HepG2 (cell line): Measurements from ENCODE around the gene ZBTB46. TPM values are rescaled to one million over a fixed set of nuclear protein-coding genes. Genes with fewer than 3 reads are reported as not detected.
A peak's percentile ranks its signal among the peaks of the same experiment; 100 is the strongest.

Experiments
- ARHGAP35 ChIP-seq: sonication (generic); formaldehyde crosslinking; IDR thresholded peaks from 2 replicates; pipeline ENCODE4 v1.9.0; 2022; ENCODE audit warnings: mild to moderate bottlenecking, inconsistent platforms, moderate library complexity, missing genetic modification reagents, borderline replicate concordance
- BCL3 ChIP-seq: sonication (generic); formaldehyde crosslinking; IDR thresholded peaks from 2 replicates; pipeline ENCODE4 v1.5.1; 2020; ENCODE audit warnings: mild to moderate bottlenecking, missing genetic modification reagents, moderate library complexity
- DR1 ChIP-seq: sonication (generic); formaldehyde crosslinking; IDR thresholded peaks from 2 replicates; pipeline ENCODE4 v1.8.0; 2021; ENCODE audit warnings: mild to moderate bottlenecking, missing genetic modification reagents, inconsistent platforms
- FOXK1 ChIP-seq: sonication (generic); formaldehyde crosslinking; IDR thresholded peaks from 2 replicates; pipeline ENCODE4 v1.4.0; 2020; ENCODE audit warnings: low read depth, missing genetic modification reagents, borderline replicate concordance
- KLF15 ChIP-seq: sonication (generic); formaldehyde crosslinking; IDR thresholded peaks from 2 replicates; pipeline ENCODE4 v1.8.1; 2023; ENCODE audit warnings: borderline replicate concordance, mild to moderate bottlenecking, inconsistent platforms, missing genetic modification reagents, mixed read lengths
- NFE2 ChIP-seq: sonication (generic); formaldehyde crosslinking; IDR thresholded peaks from 2 replicates; pipeline ENCODE4 v1.4.0; 2020; ENCODE audit warnings: missing genetic modification reagents
- PCBP1 ChIP-seq: fragments of 200-400 bp; formaldehyde crosslinking; IDR thresholded peaks from 2 replicates; pipeline ENCODE4 v1.6.1; 2017; ENCODE audit warnings: mild to moderate bottlenecking, low read depth, low read length, borderline replicate concordance
- PCBP2 ChIP-seq: fragments of 200-400 bp; formaldehyde crosslinking; optimal IDR thresholded peaks from 2 replicates; pipeline ENCODE3; 2018; ENCODE audit warnings: low read length, low read depth; ENCODE audit not compliant: poor library complexity, severe bottlenecking
- POLR2AphosphoS5 ChIP-seq: IDR thresholded peaks from 2 replicates; pipeline ENCODE4 v1.6.1; 2012; ENCODE audit warnings: low read depth, low read length
- PRMT3 ChIP-seq: sonication (generic); formaldehyde crosslinking; IDR thresholded peaks from 2 replicates; pipeline ENCODE4 v1.8.1; 2022; ENCODE audit warnings: low read depth, mild to moderate bottlenecking, moderate library complexity, missing genetic modification reagents, borderline replicate concordance
- RNF2 ChIP-seq: fragments of 450-650 bp; conservative IDR thresholded peaks from 2 replicates; pipeline ENCODE4 v1.6.1; 2016; ENCODE audit warnings: low read depth
- TGIF2 ChIP-seq: IDR thresholded peaks from 2 replicates; pipeline ENCODE4 v1.6.1; 2016; ENCODE audit warnings: control low read depth, missing compliant biosample characterization
- YEATS4 ChIP-seq: sonication (generic); formaldehyde crosslinking; IDR thresholded peaks from 2 replicates; pipeline ENCODE4 v1.4.0; 2020; ENCODE audit warnings: missing genetic modification reagents, borderline replicate concordance
- ZC3H13 ChIP-seq: sonication (generic); formaldehyde crosslinking; IDR thresholded peaks from 2 replicates; pipeline ENCODE4 v1.8.1; 2023; ENCODE audit warnings: mild to moderate bottlenecking, missing genetic modification reagents, moderate library complexity
- ZFYVE20 ChIP-seq: sonication (generic); formaldehyde crosslinking; IDR thresholded peaks from 2 replicates; pipeline ENCODE4 v1.8.0; 2023; ENCODE audit warnings: low read depth, mild to moderate bottlenecking, moderate library complexity, missing genetic modification reagents, borderline replicate concordance
- ZHX1 ChIP-seq: sonication (generic); formaldehyde crosslinking; IDR thresholded peaks from 2 replicates; pipeline ENCODE4 v1.8.1; 2022; ENCODE audit warnings: low read depth, mild to moderate bottlenecking, missing genetic modification reagents
- ZNF20 ChIP-seq: sonication (generic); formaldehyde crosslinking; IDR thresholded peaks from 2 replicates; pipeline ENCODE4 v1.4.0; 2020; ENCODE audit warnings: mild to moderate bottlenecking, moderate library complexity, missing genetic modification reagents
- ZNF296 ChIP-seq: sonication (generic); formaldehyde crosslinking; conservative IDR thresholded peaks from 2 replicates; pipeline ENCODE4 v1.5.0; 2020; ENCODE audit warnings: mild to moderate bottlenecking, missing genetic modification reagents
- ZNF432 ChIP-seq: sonication (generic); formaldehyde crosslinking; IDR thresholded peaks from 2 replicates; pipeline ENCODE4 v1.5.0; 2020; ENCODE audit warnings: missing genetic modification reagents, mild to moderate bottlenecking, borderline replicate concordance
- ZNF564 ChIP-seq: sonication (generic); formaldehyde crosslinking; IDR thresholded peaks from 2 replicates; pipeline ENCODE4 v1.8.1; 2023; ENCODE audit warnings: mild to moderate bottlenecking, missing genetic modification reagents
- ZSCAN20 ChIP-seq: sonication (generic); formaldehyde crosslinking; IDR thresholded peaks from 2 replicates; pipeline ENCODE4 v1.4.0; 2020; ENCODE audit warnings: missing genetic modification reagents, mild to moderate bottlenecking, borderline replicate concordance
- ZSCAN22 ChIP-seq: sonication (generic); formaldehyde crosslinking; IDR thresholded peaks from 2 replicates; pipeline ENCODE4 v1.4.0; 2020; ENCODE audit warnings: mild to moderate bottlenecking, missing genetic modification reagents
- polyA plus RNA-seq, 8 experiments: library from polyadenylated mRNA; depleted of rRNA in 3 of 8; stranded (reverse) in 7 of 8; unstranded in 1 of 8; fragments of >200 nt; fragmentation: Illumina TruSeq in 4 of 8; extraction: Trizol in 4 of 8; gene quantifications; 2 replicates each; pipeline versions ENCODE4 v1.2.1 to v1.2.3, GENCODE V29; 2011 to 2016; ENCODE audit warnings: low read depth in 4 of 8, missing spikeins in 1 of 8, mixed read lengths in 1 of 8; ENCODE audit not compliant: insufficient read depth in 1 of 8
- total RNA-seq, 5 experiments: library from RNA; depleted of rRNA; stranded (reverse); fragments of >200 nt; fragmentation: Illumina TruSeq; extraction: Trizol; gene quantifications; 2 replicates each; pipeline ENCODE4 v1.2.3, GENCODE V29; 2016; ENCODE audit warnings: low read depth in 1 of 5
- TF ChIP-seq, protein P1 (sequence below): sonication (generic); formaldehyde crosslinking; IDR thresholded peaks from 2 replicates; pipeline ENCODE4 v1.4.0; 2020; ENCODE audit warnings: missing genetic modification reagents, borderline replicate concordance

Gene ZBTB46
- total and polyA plus RNA-seq, 2 of the 13 experiments (the other 11 are each of a cell fraction or from before 2014, with no cell fraction given), result 1.6 to 13.5 TPM

DNA sequence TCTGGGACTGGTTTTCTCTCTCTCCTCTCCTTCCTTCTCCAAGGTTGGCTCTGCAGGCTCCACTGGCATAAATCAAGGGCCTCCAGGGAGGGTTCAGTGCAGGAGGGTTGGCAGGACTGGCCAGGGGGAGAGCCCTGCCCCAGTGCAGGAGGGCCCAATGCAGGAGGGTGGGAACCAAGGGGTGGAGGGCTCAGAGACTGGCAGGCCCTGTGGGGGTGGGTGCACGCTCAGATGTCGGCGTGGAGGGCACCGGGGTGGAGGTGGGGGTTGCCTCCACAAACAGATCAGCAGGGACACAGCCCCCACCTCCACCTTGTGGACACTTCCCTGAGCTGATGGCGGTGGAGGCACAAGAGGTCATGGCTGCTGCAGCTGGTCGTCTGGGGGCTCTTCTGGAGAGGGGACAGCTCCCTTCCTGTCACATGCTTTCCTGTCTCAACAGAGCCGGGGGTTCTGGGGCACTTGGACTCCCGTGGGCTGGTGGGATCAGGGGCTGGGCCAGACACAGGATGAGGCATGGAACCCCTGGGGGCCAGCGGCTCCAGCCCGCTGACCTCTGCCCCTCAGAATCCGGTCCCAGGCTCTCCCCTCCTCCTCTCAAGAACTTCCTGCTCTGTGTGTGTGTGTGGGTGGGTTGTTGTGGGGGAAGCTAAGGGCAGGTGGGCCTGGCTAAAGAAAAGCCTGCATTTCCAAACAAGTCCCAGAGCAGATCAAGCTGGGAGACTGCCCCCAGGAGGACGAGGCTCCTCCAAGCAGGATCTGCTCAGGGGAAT is 27.5 kb upstream of the ZBTB46 start (continued):
- TF ChIP-seq ZNF432 (CRISPR knock-in tag) (no peak), TGIF2 (no peak), POLR2AphosphoS5 (peak; percentile 25), PCBP1 (0 out of 2 replicates have a peak, but pooled peaks have one; percentile 63), ARHGAP35 (CRISPR knock-in tag) (no peak), KLF15 (CRISPR knock-in tag) (no peak), NFE2 (no peak), YEATS4 (peak; percentile 60; the same call in 1 of the 2 replicates), ZC3H13 (peak; percentile 98), ZSCAN22 (CRISPR knock-in tag) (no peak), ZSCAN20 (CRISPR knock-in tag) (0 out of 2 replicates have a peak, but pooled peaks have one; percentile 37), RNF2 (no peak), ZFYVE20 (no peak), ZNF20 (CRISPR knock-in tag) (no peak), PRMT3 (CRISPR knock-in tag) (no peak), FOXK1 (peak; percentile 60; the same call in 1 of the 2 replicates), DR1 (no peak; the same call in 1 of the 2 replicates), ZNF564 (CRISPR knock-in tag) (peak; percentile 73; the same call in 1 of the 2 replicates), ZNF296 (CRISPR knock-in tag) (peak; percentile 72), BCL3 (CRISPR knock-in tag) (peak; percentile 76; the same call in 1 of the 2 replicates), ZHX1 (CRISPR knock-in tag) (no peak), PCBP2 (no peak)
- TF ChIP-seq, protein P1, sequence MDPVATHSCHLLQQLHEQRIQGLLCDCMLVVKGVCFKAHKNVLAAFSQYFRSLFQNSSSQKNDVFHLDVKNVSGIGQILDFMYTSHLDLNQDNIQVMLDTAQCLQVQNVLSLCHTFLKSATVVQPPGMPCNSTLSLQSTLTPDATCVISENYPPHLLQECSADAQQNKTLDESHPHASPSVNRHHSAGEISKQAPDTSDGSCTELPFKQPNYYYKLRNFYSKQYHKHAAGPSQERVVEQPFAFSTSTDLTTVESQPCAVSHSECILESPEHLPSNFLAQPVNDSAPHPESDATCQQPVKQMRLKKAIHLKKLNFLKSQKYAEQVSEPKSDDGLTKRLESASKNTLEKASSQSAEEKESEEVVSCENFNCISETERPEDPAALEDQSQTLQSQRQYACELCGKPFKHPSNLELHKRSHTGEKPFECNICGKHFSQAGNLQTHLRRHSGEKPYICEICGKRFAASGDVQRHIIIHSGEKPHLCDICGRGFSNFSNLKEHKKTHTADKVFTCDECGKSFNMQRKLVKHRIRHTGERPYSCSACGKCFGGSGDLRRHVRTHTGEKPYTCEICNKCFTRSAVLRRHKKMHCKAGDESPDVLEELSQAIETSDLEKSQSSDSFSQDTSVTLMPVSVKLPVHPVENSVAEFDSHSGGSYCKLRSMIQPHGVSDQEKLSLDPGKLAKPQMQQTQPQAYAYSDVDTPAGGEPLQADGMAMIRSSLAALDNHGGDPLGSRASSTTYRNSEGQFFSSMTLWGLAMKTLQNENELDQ (CRISPR knock-in tag), result no peak
